HepG2 (cell line): ENCODE data around the gene EPHA10. TPM values are rescaled to one million over a fixed set of nuclear protein-coding genes. Genes with fewer than 3 reads are reported as not detected.

Experiments used
- AHR ChIP-seq: IDR thresholded peaks from 2 replicates; pipeline ENCODE4 v1.6.1; 2018; ENCODE audit warnings: missing genetic modification reagents, missing compliant biosample characterization
- ATF7-NPFF ChIP-seq: sonication (generic); formaldehyde crosslinking; IDR thresholded peaks from 2 replicates; pipeline ENCODE4 v1.8.1; 2023; ENCODE audit warnings: mild to moderate bottlenecking, low read depth, missing genetic modification reagents, moderate library complexity
- CAMTA2 ChIP-seq: sonication (generic); formaldehyde crosslinking; IDR thresholded peaks from 2 replicates; pipeline ENCODE4 v1.4.0; 2020; ENCODE audit warnings: mild to moderate bottlenecking, missing genetic modification reagents, borderline replicate concordance
- CCAR2 ChIP-seq: fragments of 200-400 bp; formaldehyde crosslinking; optimal IDR thresholded peaks from 2 replicates; pipeline ENCODE3; 2018; ENCODE audit warnings: low read depth, mild to moderate bottlenecking, low read length, moderate library complexity
- CEBPZ ChIP-seq: IDR thresholded peaks from 2 replicates; pipeline ENCODE4 v1.6.1; 2012; ENCODE audit warnings: low read length, improper control_type of control experiment
- GABPA ChIP-seq, 2 experiments: IDR thresholded peaks; 2 replicates each; pipeline ENCODE4 v1.6.1; 2011 to 2016; ENCODE audit warnings: low read depth in 2 of 2, low read length in 1 of 2, missing biosample characterization in 1 of 2, missing genetic modification characterization in 1 of 2
- HNF4G ChIP-seq, 2 experiments: sonication (generic) in 1 of 2; formaldehyde crosslinking in 1 of 2; IDR thresholded peaks; 2 replicates each; pipeline versions ENCODE4 v1.4.0 to v1.6.1; 2011 to 2020; ENCODE audit warnings: borderline replicate concordance in 2 of 2, low read depth in 2 of 2, mild to moderate bottlenecking in 2 of 2, low read length in 1 of 2, missing genetic modification reagents in 1 of 2, moderate library complexity in 1 of 2
- MAF1 ChIP-seq: sonication (generic); formaldehyde crosslinking; IDR thresholded peaks from 2 replicates; pipeline ENCODE4 v1.5.0; 2020; ENCODE audit warnings: missing genetic modification reagents, borderline replicate concordance
- MATR3 ChIP-seq: sonication (generic); formaldehyde crosslinking; IDR thresholded peaks from 2 replicates; pipeline ENCODE4 v1.4.0; 2020; ENCODE audit warnings: missing genetic modification reagents
- POLR2G ChIP-seq: fragments of 200-400 bp; formaldehyde crosslinking; IDR thresholded peaks from 2 replicates; pipeline ENCODE4 v1.6.1; 2018; ENCODE audit warnings: mild to moderate bottlenecking, low read depth, low read length, moderate library complexity
- ZNF234 ChIP-seq: sonication (generic); formaldehyde crosslinking; conservative IDR thresholded peaks from 2 replicates; pipeline ENCODE4 v1.5.1; 2020; ENCODE audit warnings: mild to moderate bottlenecking, missing genetic modification reagents
- ZNF564 ChIP-seq: sonication (generic); formaldehyde crosslinking; IDR thresholded peaks from 2 replicates; pipeline ENCODE4 v1.8.1; 2023; ENCODE audit warnings: mild to moderate bottlenecking, missing genetic modification reagents
- ZNF777 ChIP-seq: sonication (generic); formaldehyde crosslinking; IDR thresholded peaks from 2 replicates; pipeline ENCODE4 v1.4.0; 2020; ENCODE audit warnings: missing genetic modification reagents
- ZNF800 ChIP-seq: sonication (generic); formaldehyde crosslinking; IDR thresholded peaks from 2 replicates; pipeline ENCODE4 v1.4.0; 2020; ENCODE audit warnings: missing genetic modification reagents
- ZNF883 ChIP-seq: sonication (generic); formaldehyde crosslinking; IDR thresholded peaks from 2 replicates; pipeline ENCODE4 v1.5.1; 2020; ENCODE audit warnings: mild to moderate bottlenecking, missing genetic modification reagents; ENCODE audit errors: not compliant biosample characterization
- polyA plus RNA-seq, 8 experiments: library from polyadenylated mRNA; depleted of rRNA in 3 of 8; stranded (reverse) in 7 of 8; unstranded in 1 of 8; fragments of >200 nt; fragmentation: Illumina TruSeq in 4 of 8; extraction: Trizol in 4 of 8; gene quantifications; 2 replicates each; pipeline versions ENCODE4 v1.2.1 to v1.2.3, GENCODE V29; 2011 to 2016; ENCODE audit warnings: low read depth in 4 of 8, missing spikeins in 1 of 8, mixed read lengths in 1 of 8; ENCODE audit not compliant: insufficient read depth in 1 of 8
- total RNA-seq, 5 experiments: library from RNA; depleted of rRNA; stranded (reverse); fragments of >200 nt; fragmentation: Illumina TruSeq; extraction: Trizol; gene quantifications; 2 replicates each; pipeline ENCODE4 v1.2.3, GENCODE V29; 2016; ENCODE audit warnings: low read depth in 1 of 5
- TF ChIP-seq, protein P1 (sequence below): sonication (generic); formaldehyde crosslinking; conservative IDR thresholded peaks from 2 replicates; pipeline ENCODE4 v1.4.0; 2020; ENCODE audit warnings: missing genetic modification reagents
- TF ChIP-seq, protein P2 (sequence below): sonication (generic); formaldehyde crosslinking; IDR thresholded peaks from 2 replicates; pipeline ENCODE4 v1.4.0; 2020; ENCODE audit warnings: missing genetic modification reagents, borderline replicate concordance

The EPHA10 gene
- total and polyA plus RNA-seq, 2 of the 13 experiments (the other 11 are each of a cell fraction or from before 2014, with no cell fraction given) = 0.11 to 0.58 TPM

- TF ChIP-seq, protein P1, sequence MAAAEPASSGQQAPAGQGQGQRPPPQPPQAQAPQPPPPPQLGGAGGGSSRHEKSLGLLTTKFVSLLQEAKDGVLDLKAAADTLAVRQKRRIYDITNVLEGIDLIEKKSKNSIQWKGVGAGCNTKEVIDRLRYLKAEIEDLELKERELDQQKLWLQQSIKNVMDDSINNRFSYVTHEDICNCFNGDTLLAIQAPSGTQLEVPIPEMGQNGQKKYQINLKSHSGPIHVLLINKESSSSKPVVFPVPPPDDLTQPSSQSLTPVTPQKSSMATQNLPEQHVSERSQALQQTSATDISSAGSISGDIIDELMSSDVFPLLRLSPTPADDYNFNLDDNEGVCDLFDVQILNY (CRISPR knock-in tag) = peak; percentile 39; the same call in 1 of the 2 replicates
- no peak; the same call in 1 of the 2 replicates for TF ChIP-seq ATF7-NPFF (CRISPR knock-in tag)
- TF ChIP-seq MAF1 (CRISPR knock-in tag) = no peak
- TF ChIP-seq, protein P2, sequence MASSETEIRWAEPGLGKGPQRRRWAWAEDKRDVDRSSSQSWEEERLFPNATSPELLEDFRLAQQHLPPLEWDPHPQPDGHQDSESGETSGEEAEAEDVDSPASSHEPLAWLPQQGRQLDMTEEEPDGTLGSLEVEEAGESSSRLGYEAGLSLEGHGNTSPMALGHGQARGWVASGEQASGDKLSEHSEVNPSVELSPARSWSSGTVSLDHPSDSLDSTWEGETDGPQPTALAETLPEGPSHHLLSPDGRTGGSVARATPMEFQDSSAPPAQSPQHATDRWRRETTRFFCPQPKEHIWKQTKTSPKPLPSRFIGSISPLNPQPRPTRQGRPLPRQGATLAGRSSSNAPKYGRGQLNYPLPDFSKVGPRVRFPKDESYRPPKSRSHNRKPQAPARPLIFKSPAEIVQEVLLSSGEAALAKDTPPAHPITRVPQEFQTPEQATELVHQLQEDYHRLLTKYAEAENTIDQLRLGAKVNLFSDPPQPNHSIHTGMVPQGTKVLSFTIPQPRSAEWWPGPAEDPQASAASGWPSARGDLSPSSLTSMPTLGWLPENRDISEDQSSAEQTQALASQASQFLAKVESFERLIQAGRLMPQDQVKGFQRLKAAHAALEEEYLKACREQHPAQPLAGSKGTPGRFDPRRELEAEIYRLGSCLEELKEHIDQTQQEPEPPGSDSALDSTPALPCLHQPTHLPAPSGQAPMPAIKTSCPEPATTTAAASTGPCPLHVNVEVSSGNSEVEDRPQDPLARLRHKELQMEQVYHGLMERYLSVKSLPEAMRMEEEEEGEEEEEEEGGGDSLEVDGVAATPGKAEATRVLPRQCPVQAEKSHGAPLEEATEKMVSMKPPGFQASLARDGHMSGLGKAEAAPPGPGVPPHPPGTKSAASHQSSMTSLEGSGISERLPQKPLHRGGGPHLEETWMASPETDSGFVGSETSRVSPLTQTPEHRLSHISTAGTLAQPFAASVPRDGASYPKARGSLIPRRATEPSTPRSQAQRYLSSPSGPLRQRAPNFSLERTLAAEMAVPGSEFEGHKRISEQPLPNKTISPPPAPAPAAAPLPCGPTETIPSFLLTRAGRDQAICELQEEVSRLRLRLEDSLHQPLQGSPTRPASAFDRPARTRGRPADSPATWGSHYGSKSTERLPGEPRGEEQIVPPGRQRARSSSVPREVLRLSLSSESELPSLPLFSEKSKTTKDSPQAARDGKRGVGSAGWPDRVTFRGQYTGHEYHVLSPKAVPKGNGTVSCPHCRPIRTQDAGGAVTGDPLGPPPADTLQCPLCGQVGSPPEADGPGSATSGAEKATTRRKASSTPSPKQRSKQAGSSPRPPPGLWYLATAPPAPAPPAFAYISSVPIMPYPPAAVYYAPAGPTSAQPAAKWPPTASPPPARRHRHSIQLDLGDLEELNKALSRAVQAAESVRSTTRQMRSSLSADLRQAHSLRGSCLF (CRISPR knock-in tag) = no peak
- TF ChIP-seq ZNF777 (CRISPR knock-in tag) = peak; percentile 72
- peak; percentile 53; the same call in 1 of the 2 replicates for TF ChIP-seq ZNF800 (CRISPR knock-in tag)
- TF ChIP-seq ZNF234 = no peak
- TF ChIP-seq AHR (CRISPR knock-in tag) = no peak
- TF ChIP-seq MATR3 (CRISPR knock-in tag) = no peak
- TF ChIP-seq CEBPZ = no peak
- TF ChIP-seq HNF4G (IDR thresholded peaks at IDR 0.05; ENCODE audit: borderline replicate concordance, low read depth, low read length) = no peak
- TF ChIP-seq HNF4G (CRISPR knock-in tag; IDR thresholded peaks at IDR 0.05; ENCODE audit: borderline replicate concordance, low read depth) = peak; percentile 54; the same call in 1 of the 2 replicates
- no peak for TF ChIP-seq CAMTA2 (CRISPR knock-in tag)
- TF ChIP-seq CCAR2 = no peak
- TF ChIP-seq GABPA (IDR thresholded peaks at IDR 0.05; ENCODE audit: low read depth, low read length) = peak; percentile 36; the same call in 1 of the 2 replicates
- 0 out of 2 replicates have a peak, but pooled peaks have one; percentile 13 for TF ChIP-seq GABPA (CRISPR knock-in tag; IDR thresholded peaks at IDR 0.05; ENCODE audit: low read depth)
- no peak for TF ChIP-seq ZNF564 (CRISPR knock-in tag)
- peak; percentile 67 for TF ChIP-seq ZNF883 (CRISPR knock-in tag)
- peak; percentile 56 for TF ChIP-seq POLR2G
Measured at GRCh38 chr1:37793773-37794371, 29.0 kb upstream of the EPHA10 start, which contains the start of gene MANEAL (continued).
